ENCODE measurements around the gene SELENBP1.
"Not testable (repeated sequence)": the region's sequence is repeated elsewhere in the genome, so short reads cannot be mapped to it uniquely, and the experiment has no call there.

- not testable (repeated sequence) for TF ChIP-seq CTCF, POLR2A (IDR thresholded peaks at IDR 0.05)
Observed at GRCh38 chr1:151396265-151396664, 23.8 kb upstream of the SELENBP1 start.

Data from testis (tissue), 2 donors.